Keratinocyte (primary cell): Measurements from ENCODE around the gene GAB2. TPM values are rescaled to one million over a fixed set of nuclear protein-coding genes. Genes with fewer than 3 reads are reported as not detected.

Experiments used
- DNase-seq: peaks from one replicate; pipeline ENCODE4 v3.0.0-alpha.2; 2011; ENCODE audit warnings: low read depth, missing footprints, low spot score
- FAIRE-seq: peaks from 2 replicates; lab custom pipeline; 2011; peaks lifted over from hg19 to GRCh38; lab: Jason Lieb, UNC
- H2AFZ ChIP-seq: 2 replicates; pipeline ENCODE4 v1.6.0; 2012; ENCODE audit warnings: low read length, control low read depth, inconsistent platforms; ENCODE audit not compliant: control insufficient read depth
- H3K27ac ChIP-seq: 2 replicates; pipeline ENCODE4 v1.5.1; 2011; ENCODE audit warnings: low read length; ENCODE audit not compliant: control insufficient read depth, insufficient read depth
- H3K27me3 ChIP-seq: 3 replicates; pipeline ENCODE4 v1.6.0; 2011; ENCODE audit warnings: low read length; ENCODE audit not compliant: control insufficient read depth, insufficient read depth; ENCODE audit errors: extremely low read depth
- H3K36me3 ChIP-seq, 2 experiments: 2 replicates in 1 of 2; 3 replicates in 1 of 2; pipeline ENCODE4 v1.5.1; 2011; ENCODE audit warnings: low read length in 2 of 2, mild to moderate bottlenecking in 1 of 2; ENCODE audit not compliant: control insufficient read depth in 2 of 2, insufficient read depth in 2 of 2; ENCODE audit errors: extremely low read depth in 1 of 2
- H3K4me1 ChIP-seq: 3 replicates; pipeline ENCODE4 v1.5.1; 2011; ENCODE audit warnings: low read length; ENCODE audit not compliant: control insufficient read depth, insufficient read depth; ENCODE audit errors: extremely low read depth
- H3K4me2 ChIP-seq: 3 replicates; pipeline ENCODE4 v1.6.0; 2011; ENCODE audit warnings: low read depth, low read length; ENCODE audit not compliant: control insufficient read depth, insufficient read depth; ENCODE audit errors: extremely low read depth
- H3K4me3 ChIP-seq, 3 experiments: fragments of 200-600 bp in 1 of 3; sonication (generic) in 1 of 3; 2 replicates in 2 of 3; 3 replicates in 1 of 3; pipeline ENCODE4 v1.5.1; 2011 to 2016; ENCODE audit warnings: low read length in 3 of 3, mild to moderate bottlenecking in 3 of 3, control low read depth in 2 of 3, inconsistent platforms in 1 of 3, low read depth in 1 of 3, mixed read lengths in 1 of 3, mixed run types in 1 of 3, moderate library complexity in 1 of 3; ENCODE audit not compliant: control insufficient read depth in 2 of 3, insufficient read depth in 2 of 3; ENCODE audit errors: extremely low read depth in 1 of 3
- H3K79me2 ChIP-seq: 2 replicates; pipeline ENCODE4 v1.6.0; 2012; ENCODE audit warnings: low read length; ENCODE audit not compliant: control insufficient read depth, insufficient read depth
- H3K9ac ChIP-seq: 3 replicates; pipeline ENCODE4 v1.6.0; 2011; ENCODE audit warnings: low read length; ENCODE audit not compliant: control insufficient read depth, insufficient read depth; ENCODE audit errors: extremely low read depth
- H3K9me1 ChIP-seq: 3 replicates; pipeline ENCODE4 v1.6.0; 2011; ENCODE audit warnings: low read length; ENCODE audit not compliant: control insufficient read depth, insufficient read depth; ENCODE audit errors: extremely low read depth
- H3K9me3 ChIP-seq: 2 replicates; pipeline ENCODE4 v1.5.1; 2012; ENCODE audit warnings: low read depth, low read length; ENCODE audit not compliant: control insufficient read depth
- H4K20me1 ChIP-seq: 3 replicates; pipeline ENCODE4 v1.6.0; 2011; ENCODE audit warnings: low read length; ENCODE audit not compliant: control insufficient read depth, insufficient read depth; ENCODE audit errors: extremely low read depth
- EZH2 ChIP-seq: IDR thresholded peaks from one replicate; pipeline ENCODE4 v1.6.1; 2012; ENCODE audit warnings: inconsistent platforms, mild to moderate bottlenecking, low read length, moderate library complexity
- dilution Hi-C: fragments of 300-500 bp; cut with MboI; formaldehyde crosslinking; loops from one replicate; pipeline ENCODE4 v1.7.0; 2020; ENCODE audit warnings: low sequenced_read_pairs; ENCODE audit not compliant: extremely low pct_ligation_motif_present
- polyA plus RNA-seq, 5 experiments: library from polyadenylated mRNA; depleted of rRNA in 3 of 5; stranded (reverse) in 3 of 5; stranded (forward) in 1 of 5; unstranded in 1 of 5; fragments of >200 nt; gene quantifications; 1 replicate in 1 of 5; 2 replicates in 3 of 5; 3 replicates in 1 of 5; pipeline versions ENCODE4 v1.2.1 to v1.2.3, GENCODE V29; 2011 to 2012; ENCODE audit warnings: missing spikeins in 2 of 5, low read depth in 1 of 5, low replicate concordance in 1 of 5
- TF ChIP-seq, protein P1 (sequence below), 3 experiments: IDR thresholded peaks in 1 of 3; conservative IDR thresholded peaks in 1 of 3; optimal IDR thresholded peaks in 1 of 3; 2 replicates in 2 of 3; 3 replicates in 1 of 3; pipeline versions ENCODE3 to v1.5.1; 2011; ENCODE audit warnings: low read length in 3 of 3, mild to moderate bottlenecking in 3 of 3, moderate library complexity in 2 of 3, control low read depth in 1 of 3, inconsistent platforms in 1 of 3; ENCODE audit not compliant: insufficient read depth in 2 of 3; ENCODE audit errors: extremely low read depth in 1 of 3

The GAB2 gene
- polyA plus RNA-seq, 1 donor (not counting 4 experiments of a cell fraction or from before 2014, with no cell fraction given): 0.68 TPM

DNA sequence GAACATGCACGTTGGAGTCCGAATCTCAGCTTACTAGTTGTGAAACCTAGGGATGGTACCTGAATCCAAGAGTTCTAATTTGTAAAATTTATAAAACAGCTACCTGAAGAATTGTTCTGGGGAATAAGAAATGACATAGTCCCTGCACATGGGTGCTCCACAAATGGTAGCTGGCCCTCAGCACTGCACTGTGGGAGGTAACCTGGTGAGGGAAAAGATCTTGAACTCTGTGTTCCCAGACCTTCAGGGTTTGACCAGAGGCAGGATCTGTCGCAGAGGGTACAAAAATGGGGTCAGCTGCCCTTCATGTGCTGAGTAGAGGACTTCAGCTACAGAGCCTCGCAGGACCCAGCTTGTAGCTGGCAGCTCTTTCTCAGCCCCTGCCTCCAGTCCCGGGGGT is 155.4 kb downstream of the GAB2 start:
- no peak overlapping the region for H3K27ac ChIP-seq
- FAIRE-seq: no peak

DNA sequence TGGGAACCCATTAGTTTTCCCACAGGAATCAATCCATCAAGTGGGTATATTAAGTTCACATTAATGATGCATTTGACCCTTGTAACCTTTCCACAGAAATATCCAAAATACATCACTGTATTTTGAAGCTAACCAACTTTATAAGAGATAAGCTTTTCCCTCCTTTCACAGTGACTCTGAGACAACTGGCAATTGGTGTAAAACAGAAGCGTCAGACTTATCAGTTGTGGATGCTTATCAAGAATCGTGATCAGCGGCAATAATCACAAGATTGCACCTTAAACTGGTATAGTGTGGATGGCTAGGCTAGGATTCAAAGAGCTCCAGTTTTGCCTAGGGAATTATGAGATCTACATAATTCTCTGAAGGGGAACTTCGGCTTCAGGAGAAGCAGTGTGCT is 155.8 kb downstream of the GAB2 start:
- Histone ChIP-seq H3K27me3 (no peaks in the 10 kb centered on the region), H4K20me1 (no peaks in the 10 kb centered on the region), H3K79me2 (no peaks in the 10 kb centered on the region), H3K9me1 (no peaks in the 10 kb centered on the region), H3K9me3 (no peaks in the 10 kb centered on the region), H3K4me2 (no peak overlapping the region), H3K4me3 (no peak overlapping the region), H3K27ac (no peak overlapping the region), H3K4me1 (no peaks in the 10 kb centered on the region), H2AFZ (no peak overlapping the region), H3K36me3 (no peaks in the 10 kb centered on the region), H3K9ac (no peak overlapping the region)
- dilution Hi-C loops: no loop called here
- TF ChIP-seq, protein P1, sequence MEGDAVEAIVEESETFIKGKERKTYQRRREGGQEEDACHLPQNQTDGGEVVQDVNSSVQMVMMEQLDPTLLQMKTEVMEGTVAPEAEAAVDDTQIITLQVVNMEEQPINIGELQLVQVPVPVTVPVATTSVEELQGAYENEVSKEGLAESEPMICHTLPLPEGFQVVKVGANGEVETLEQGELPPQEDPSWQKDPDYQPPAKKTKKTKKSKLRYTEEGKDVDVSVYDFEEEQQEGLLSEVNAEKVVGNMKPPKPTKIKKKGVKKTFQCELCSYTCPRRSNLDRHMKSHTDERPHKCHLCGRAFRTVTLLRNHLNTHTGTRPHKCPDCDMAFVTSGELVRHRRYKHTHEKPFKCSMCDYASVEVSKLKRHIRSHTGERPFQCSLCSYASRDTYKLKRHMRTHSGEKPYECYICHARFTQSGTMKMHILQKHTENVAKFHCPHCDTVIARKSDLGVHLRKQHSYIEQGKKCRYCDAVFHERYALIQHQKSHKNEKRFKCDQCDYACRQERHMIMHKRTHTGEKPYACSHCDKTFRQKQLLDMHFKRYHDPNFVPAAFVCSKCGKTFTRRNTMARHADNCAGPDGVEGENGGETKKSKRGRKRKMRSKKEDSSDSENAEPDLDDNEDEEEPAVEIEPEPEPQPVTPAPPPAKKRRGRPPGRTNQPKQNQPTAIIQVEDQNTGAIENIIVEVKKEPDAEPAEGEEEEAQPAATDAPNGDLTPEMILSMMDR (optimal IDR thresholded peaks at IDR 0.05 in 1 of 3, IDR thresholded peaks at IDR 0.05 in 1 of 3, conservative IDR thresholded peaks at IDR 0.05 in 1 of 3; ENCODE audit: extremely low read depth in 1 of 3, insufficient read depth in 2 of 3, low read length in 3 of 3): no peak
- TF ChIP-seq EZH2: no peak
- no peak for DNase-seq
- FAIRE-seq: no peak

More for the DNA sequence above, 155.4 kb downstream of the GAB2 start:
- no peak for TF ChIP-seq EZH2
- TF ChIP-seq, protein P1 (optimal IDR thresholded peaks at IDR 0.05 in 1 of 3, IDR thresholded peaks at IDR 0.05 in 1 of 3, conservative IDR thresholded peaks at IDR 0.05 in 1 of 3; ENCODE audit: extremely low read depth in 1 of 3, insufficient read depth in 2 of 3, low read length in 3 of 3): no peak
- Histone ChIP-seq H3K4me2 (no peak overlapping the region), H3K9ac (no peak overlapping the region), H3K4me3 (no peak overlapping the region), H3K4me1 (no peaks in the 10 kb centered on the region), H3K27me3 (no peaks in the 10 kb centered on the region), H2AFZ (no peak overlapping the region), H3K36me3 (no peaks in the 10 kb centered on the region), H4K20me1 (no peaks in the 10 kb centered on the region), H3K9me1 (no peaks in the 10 kb centered on the region), H3K9me3 (no peaks in the 10 kb centered on the region), H3K79me2 (no peaks in the 10 kb centered on the region)
- dilution Hi-C loops: no loop called here
- no peak for DNase-seq
